ENCODE data around the gene MTMR1. TPM values are rescaled to one million over a fixed set of nuclear protein-coding genes. Genes with fewer than 3 reads are reported as not detected.

The MTMR1 gene
- total RNA-seq, 2 donors from 2014 or later, result 16.5 to 18.5 TPM

GRCh38 chrX:150647331-150647730, 45.9 kb upstream of the MTMR1 start:
- peaks cover 33% of the 10 kb centered on the region for H3K9me3 Mint-ChIP-seq
- no peak overlapping the region for H3K4me3 ChIP-seq (ENCODE audit: low read length)
- no peak overlapping the region for H3K27ac Mint-ChIP-seq
- no peaks in the 10 kb centered on the region for H3K9me3 ChIP-seq (ENCODE audit: control insufficient read depth, low read length)
- no peaks in the 10 kb centered on the region for H3K4me1 ChIP-seq (ENCODE audit: control insufficient read depth, insufficient read depth, low read length)
- H3K36me3 Mint-ChIP-seq (ENCODE audit: low read depth), result no peaks in the 10 kb centered on the region
- H3K27ac ChIP-seq (ENCODE audit: low read depth, low read length), result no peak overlapping the region
- no peaks in the 10 kb centered on the region for H3K27me3 Mint-ChIP-seq (ENCODE audit: insufficient read depth)
- no peak for DNase-seq
- no peak overlapping the region for H3K4me3 Mint-ChIP-seq
- 85% methylated on average over 5 of the region's 5 CpGs; no CpG with 5 or more reads in 1 of the 2 experiments for WGBS, 2 experiments (ENCODE audit: insufficient coverage in 1 of 2, insufficient read length in 1 of 2)
- no peaks in the 10 kb centered on the region for H3K36me3 ChIP-seq (ENCODE audit: control insufficient read depth, insufficient read depth, low read length)
- H3K4me1 Mint-ChIP-seq, result no peaks in the 10 kb centered on the region
- H3K9ac ChIP-seq (ENCODE audit: extremely low read depth, low read length, poor library complexity, severe bottlenecking), result no peak overlapping the region
- no peak for TF ChIP-seq CTCF (conservative IDR thresholded peaks at IDR 0.05)
- H3K27me3 ChIP-seq (ENCODE audit: control insufficient read depth, insufficient read depth, low read length, poor library complexity, severe bottlenecking), result no peaks in the 10 kb centered on the region

- H3K27ac ChIP-seq (ENCODE audit: low read depth, low read length), result no peak overlapping the region
- Mint-ChIP-seq H3K4me3 (no peak overlapping the region), H3K27ac (no peak overlapping the region)
Measured at GRCh38 chrX:150648296-150648940, 44.8 kb upstream of the MTMR1 start.

GRCh38 chrX:150649096-150649870, 43.9 kb upstream of the MTMR1 start:
- no peak for DNase-seq
- H3K27me3 Mint-ChIP-seq (ENCODE audit: insufficient read depth), result no peaks in the 10 kb centered on the region
- H3K27ac Mint-ChIP-seq, result no peak overlapping the region
- no peak overlapping the region for H3K27ac ChIP-seq (ENCODE audit: low read depth, low read length)
- H3K4me1 Mint-ChIP-seq, result no peaks in the 10 kb centered on the region
- no peaks in the 10 kb centered on the region for H3K27me3 ChIP-seq (ENCODE audit: control insufficient read depth, insufficient read depth, low read length, poor library complexity, severe bottlenecking)
- H3K4me3 ChIP-seq (ENCODE audit: low read length), result no peak overlapping the region
- H3K4me3 Mint-ChIP-seq, result no peak overlapping the region
- no peaks in the 10 kb centered on the region for H3K9me3 ChIP-seq (ENCODE audit: control insufficient read depth, low read length)
- WGBS, 2 experiments (ENCODE audit: insufficient coverage in 1 of 2, insufficient read length in 1 of 2), result 100% methylated on average over 6 of the region's 8 CpGs; no CpG with 5 or more reads in 1 of the 2 experiments
- H3K9me3 Mint-ChIP-seq, result peaks cover 37% of the 10 kb centered on the region
- TF ChIP-seq CTCF (conservative IDR thresholded peaks at IDR 0.05), result no peak
- H3K9ac ChIP-seq (ENCODE audit: extremely low read depth, low read length, poor library complexity, severe bottlenecking), result no peak overlapping the region
- H3K4me1 ChIP-seq (ENCODE audit: control insufficient read depth, insufficient read depth, low read length), result no peaks in the 10 kb centered on the region
- no peaks in the 10 kb centered on the region for H3K36me3 ChIP-seq (ENCODE audit: control insufficient read depth, insufficient read depth, low read length)
- H3K36me3 Mint-ChIP-seq (ENCODE audit: low read depth), result no peaks in the 10 kb centered on the region

More at GRCh38 chrX:150648296-150648940, 44.8 kb upstream of the MTMR1 start:
- Histone ChIP-seq H3K9me3 (ENCODE audit: control insufficient read depth, low read length) (no peaks in the 10 kb centered on the region), H3K4me3 (ENCODE audit: low read length) (no peak overlapping the region), H3K9ac (ENCODE audit: extremely low read depth, low read length, poor library complexity, severe bottlenecking) (no peak overlapping the region), H3K4me1 (ENCODE audit: control insufficient read depth, insufficient read depth, low read length) (no peaks in the 10 kb centered on the region), H3K27me3 (ENCODE audit: control insufficient read depth, insufficient read depth, low read length, poor library complexity, severe bottlenecking) (no peaks in the 10 kb centered on the region), H3K36me3 (ENCODE audit: control insufficient read depth, insufficient read depth, low read length) (no peaks in the 10 kb centered on the region)
- Mint-ChIP-seq H3K27me3 (ENCODE audit: insufficient read depth) (no peaks in the 10 kb centered on the region), H3K36me3 (ENCODE audit: low read depth) (no peaks in the 10 kb centered on the region), H3K9me3 (peaks cover 36% of the 10 kb centered on the region), H3K4me1 (no peaks in the 10 kb centered on the region)
- no peak for TF ChIP-seq CTCF (conservative IDR thresholded peaks at IDR 0.05)
- DNase-seq, result no peak
- 90 to 100% methylated on average over 1 to 4 of the region's 4 CpGs for WGBS, 2 experiments (ENCODE audit: insufficient coverage in 1 of 2, insufficient read length in 1 of 2)

All from endodermal cell (in vitro differentiated cells).